ENCODE results near the gene MOCS1. TPM values are rescaled to one million over a fixed set of nuclear protein-coding genes. Genes with fewer than 3 reads are reported as not detected.

Gene MOCS1
- total and polyA plus RNA-seq, 2 donors: 1.7 to 4.2 TPM

DNA sequence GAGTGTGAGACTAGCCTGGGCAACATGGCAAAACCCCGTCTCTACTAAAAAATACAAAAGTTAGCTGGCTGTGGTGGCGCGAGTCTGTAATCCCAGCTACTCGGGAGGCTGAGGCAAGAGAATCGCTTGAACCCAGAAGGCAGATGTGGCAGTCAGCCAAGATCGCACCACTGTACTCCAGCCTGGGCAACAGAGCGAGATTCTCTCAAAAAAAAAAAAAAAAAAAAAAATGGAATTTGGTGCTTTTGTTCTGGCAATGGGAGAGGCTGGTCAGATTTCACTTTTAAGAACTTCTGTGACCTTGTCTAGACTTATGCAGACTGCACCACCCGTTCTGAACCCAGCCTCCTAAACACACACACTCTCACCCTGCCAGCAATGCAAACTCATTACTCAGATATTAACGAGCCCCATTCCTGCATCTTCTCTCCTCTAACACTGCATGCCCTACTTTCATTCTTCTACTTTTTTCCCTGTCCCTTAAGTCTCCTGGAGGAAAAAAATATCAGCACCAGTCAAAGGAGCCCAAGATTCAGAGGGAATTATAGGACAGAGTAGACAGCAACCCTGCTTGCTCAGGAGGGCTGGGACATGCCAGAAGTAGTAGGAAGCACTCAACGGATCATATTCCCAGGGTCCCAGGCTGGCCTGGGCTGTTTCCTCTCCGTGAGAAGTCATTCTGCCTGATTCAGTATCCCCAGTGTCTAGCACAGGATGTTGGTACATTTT, 4.4 kb downstream of the MOCS1 start:
- Histone ChIP-seq H3K4me1 (ENCODE audit: control insufficient read depth in 2 of 2, insufficient read depth in 2 of 2, low read length in 2 of 2) (peaks cover 12% of the 10 kb centered on the region in 2 donors), H3K27me3 (ENCODE audit: control insufficient read depth in 2 of 2, insufficient read depth in 1 of 2, low read length in 1 of 2) (peaks cover 0 to 30% of the 10 kb centered on the region in 2 donors), H3K27ac (ENCODE audit: low read depth in 1 of 2, low read length in 1 of 2) (no peak overlapping the region), H3K4me3 (ENCODE audit: low read length in 2 of 2) (no peak overlapping the region), H3K36me3 (ENCODE audit: control insufficient read depth in 2 of 2, insufficient read depth in 2 of 2, low read length in 1 of 2) (no peaks in the 10 kb centered on the region), H3K9me3 (ENCODE audit: control insufficient read depth in 2 of 2, insufficient read depth in 1 of 2, low read length in 1 of 2) (peaks cover 0 to 1% of the 10 kb centered on the region in 2 donors)
- WGBS: 94% methylated on average over 11 of the region's 11 CpGs
- DNase-seq (ENCODE audit: low read depth in 6 of 9, low spot score in 9 of 9): no peak

- no peak overlapping the region for H3K4me3 ChIP-seq (ENCODE audit: low read length in 2 of 2)
- H3K9me3 ChIP-seq (ENCODE audit: control insufficient read depth in 2 of 2, insufficient read depth in 1 of 2, low read length in 1 of 2): peaks cover 0 to under 1% of the 10 kb centered on the region in 2 donors
- DNase-seq (ENCODE audit: low read depth in 6 of 9, low spot score in 9 of 9): no peak
- H3K4me1 ChIP-seq (ENCODE audit: control insufficient read depth in 2 of 2, insufficient read depth in 2 of 2, low read length in 2 of 2): peaks cover 11 to 13% of the 10 kb centered on the region in 2 donors
- H3K27ac ChIP-seq (ENCODE audit: low read depth in 1 of 2, low read length in 1 of 2): no peak overlapping the region
- WGBS: 52% methylated on average over 9 of the region's 9 CpGs
- H3K27me3 ChIP-seq (ENCODE audit: control insufficient read depth in 2 of 2, insufficient read depth in 1 of 2, low read length in 1 of 2): peaks cover 0 to 24% of the 10 kb centered on the region in 2 donors
- H3K36me3 ChIP-seq (ENCODE audit: control insufficient read depth in 2 of 2, insufficient read depth in 2 of 2, low read length in 1 of 2): no peaks in the 10 kb centered on the region
Measured at GRCh38 chr6:39929039-39929732, 5.1 kb downstream of the MOCS1 start.

GRCh38 chr6:39927159-39927558, 7.1 kb downstream of the MOCS1 start:
- H3K27me3 ChIP-seq (ENCODE audit: control insufficient read depth in 2 of 2, insufficient read depth in 1 of 2, low read length in 1 of 2): peaks cover 0 to 6% of the 10 kb centered on the region in 2 donors
- H3K9me3 ChIP-seq (ENCODE audit: control insufficient read depth in 2 of 2, insufficient read depth in 1 of 2, low read length in 1 of 2): peaks cover 0 to 4% of the 10 kb centered on the region in 2 donors
- H3K4me1 ChIP-seq (ENCODE audit: control insufficient read depth in 2 of 2, insufficient read depth in 2 of 2, low read length in 2 of 2): peaks cover 30% of the 10 kb centered on the region in 2 donors
- DNase-seq (ENCODE audit: low read depth in 6 of 9, low spot score in 9 of 9): no peak
- 96% methylated on average over 11 of the region's 11 CpGs for WGBS
- H3K4me3 ChIP-seq (ENCODE audit: low read length in 2 of 2): no peak overlapping the region
- H3K36me3 ChIP-seq (ENCODE audit: control insufficient read depth in 2 of 2, insufficient read depth in 2 of 2, low read length in 1 of 2): no peaks in the 10 kb centered on the region
- H3K27ac ChIP-seq (ENCODE audit: low read depth in 1 of 2, low read length in 1 of 2): no peak overlapping the region

GRCh38 chr6:39926668-39927067, 7.6 kb downstream of the MOCS1 start:
- no peaks in the 10 kb centered on the region for H3K36me3 ChIP-seq (ENCODE audit: control insufficient read depth in 2 of 2, insufficient read depth in 2 of 2, low read length in 1 of 2)
- no peak overlapping the region for H3K27ac ChIP-seq (ENCODE audit: low read depth in 1 of 2, low read length in 1 of 2)
- peaks cover 34 to 35% of the 10 kb centered on the region in 2 donors for H3K4me1 ChIP-seq (ENCODE audit: control insufficient read depth in 2 of 2, insufficient read depth in 2 of 2, low read length in 2 of 2)
- DNase-seq (ENCODE audit: low read depth in 6 of 9, low spot score in 9 of 9): no peak
- 87% methylated on average over 3 of the region's 3 CpGs for WGBS
- peaks cover 0 to 1% of the 10 kb centered on the region in 2 donors for H3K27me3 ChIP-seq (ENCODE audit: control insufficient read depth in 2 of 2, insufficient read depth in 1 of 2, low read length in 1 of 2)
- no peak overlapping the region for H3K4me3 ChIP-seq (ENCODE audit: low read length in 2 of 2)
- H3K9me3 ChIP-seq (ENCODE audit: control insufficient read depth in 2 of 2, insufficient read depth in 1 of 2, low read length in 1 of 2): peaks cover 0 to 4% of the 10 kb centered on the region in 2 donors

DNA sequence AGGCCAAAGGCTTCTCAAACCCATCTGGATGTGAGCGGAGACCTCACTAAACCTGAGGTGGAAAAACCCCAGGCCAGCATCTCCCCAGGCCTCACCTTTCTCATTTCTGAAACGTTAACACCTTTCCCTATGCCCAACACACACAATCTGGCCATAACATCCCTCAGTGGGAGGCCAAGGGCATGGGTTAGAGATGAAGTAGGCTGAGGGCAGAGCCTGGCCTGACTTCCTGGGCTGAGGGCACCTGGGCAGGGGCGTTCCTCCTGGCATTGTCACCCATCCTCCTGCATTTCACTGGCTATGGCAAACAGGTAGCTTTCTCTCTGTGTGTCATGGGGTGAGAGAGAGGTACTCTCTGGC, 8.4 kb downstream of the MOCS1 start:
- no peaks in the 10 kb centered on the region for H3K27me3 ChIP-seq (ENCODE audit: control insufficient read depth in 2 of 2, insufficient read depth in 1 of 2, low read length in 1 of 2)
- H3K9me3 ChIP-seq (ENCODE audit: control insufficient read depth in 2 of 2, insufficient read depth in 1 of 2, low read length in 1 of 2): peaks cover 0 to 4% of the 10 kb centered on the region in 2 donors
- no peak for DNase-seq (ENCODE audit: low read depth in 6 of 9, low spot score in 9 of 9)
- H3K27ac ChIP-seq (ENCODE audit: low read depth in 1 of 2, low read length in 1 of 2): no peak overlapping the region
- H3K4me1 ChIP-seq (ENCODE audit: control insufficient read depth in 2 of 2, insufficient read depth in 2 of 2, low read length in 2 of 2): peaks cover 30 to 33% of the 10 kb centered on the region in 2 donors
- 97% methylated on average over 3 of the region's 3 CpGs for WGBS
- no peak overlapping the region for H3K4me3 ChIP-seq (ENCODE audit: low read length in 2 of 2)
- H3K36me3 ChIP-seq (ENCODE audit: control insufficient read depth in 2 of 2, insufficient read depth in 2 of 2, low read length in 1 of 2): no peaks in the 10 kb centered on the region

DNA sequence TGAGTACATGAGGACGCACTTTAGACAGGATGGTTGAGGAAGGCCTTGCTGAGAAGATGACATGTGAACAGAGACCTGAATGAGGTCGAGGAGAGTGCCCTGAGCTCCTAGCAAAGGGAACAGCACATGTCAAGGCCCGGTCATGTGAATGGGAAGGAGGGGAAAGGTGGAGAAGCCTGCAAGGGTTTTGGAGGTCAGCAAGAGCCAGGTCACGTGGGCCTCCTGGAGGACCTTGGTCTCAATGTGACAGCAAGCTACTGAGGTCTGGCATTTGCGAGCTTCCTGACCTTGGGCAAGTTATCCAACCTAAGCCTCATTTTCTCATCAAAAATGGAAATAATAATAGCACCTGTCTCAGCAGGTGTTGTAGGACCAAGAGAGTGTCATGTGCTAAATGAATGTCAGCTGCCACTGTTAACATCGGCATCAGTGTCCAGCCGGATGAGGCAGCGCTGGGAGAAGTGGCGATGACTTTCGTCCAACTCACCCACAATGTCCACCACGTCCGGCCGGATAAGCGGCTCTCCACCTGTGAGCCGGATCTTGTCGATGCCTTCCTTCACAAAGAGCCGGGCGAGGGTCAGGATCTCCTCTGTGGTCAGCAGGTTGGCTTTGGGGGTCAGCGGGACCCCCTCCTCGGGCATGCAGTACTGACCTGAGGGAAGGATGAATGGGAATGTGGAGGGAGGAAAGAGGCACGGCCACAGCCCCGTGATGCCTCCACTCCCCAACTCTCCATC, 8.9 kb downstream of the MOCS1 start:
- Histone ChIP-seq H3K36me3 (ENCODE audit: control insufficient read depth in 2 of 2, insufficient read depth in 2 of 2, low read length in 1 of 2) (no peaks in the 10 kb centered on the region), H3K4me1 (ENCODE audit: control insufficient read depth in 2 of 2, insufficient read depth in 2 of 2, low read length in 2 of 2) (peaks cover 30 to 32% of the 10 kb centered on the region in 2 donors), H3K27ac (ENCODE audit: low read depth in 1 of 2, low read length in 1 of 2) (no peak overlapping the region), H3K27me3 (ENCODE audit: control insufficient read depth in 2 of 2, insufficient read depth in 1 of 2, low read length in 1 of 2) (no peaks in the 10 kb centered on the region), H3K4me3 (ENCODE audit: low read length in 2 of 2) (no peak overlapping the region), H3K9me3 (ENCODE audit: control insufficient read depth in 2 of 2, insufficient read depth in 1 of 2, low read length in 1 of 2) (peaks cover 0 to 4% of the 10 kb centered on the region in 2 donors)
- WGBS: 98% methylated on average over 22 of the region's 22 CpGs
- no peak for DNase-seq (ENCODE audit: low read depth in 6 of 9, low spot score in 9 of 9)

DNA sequence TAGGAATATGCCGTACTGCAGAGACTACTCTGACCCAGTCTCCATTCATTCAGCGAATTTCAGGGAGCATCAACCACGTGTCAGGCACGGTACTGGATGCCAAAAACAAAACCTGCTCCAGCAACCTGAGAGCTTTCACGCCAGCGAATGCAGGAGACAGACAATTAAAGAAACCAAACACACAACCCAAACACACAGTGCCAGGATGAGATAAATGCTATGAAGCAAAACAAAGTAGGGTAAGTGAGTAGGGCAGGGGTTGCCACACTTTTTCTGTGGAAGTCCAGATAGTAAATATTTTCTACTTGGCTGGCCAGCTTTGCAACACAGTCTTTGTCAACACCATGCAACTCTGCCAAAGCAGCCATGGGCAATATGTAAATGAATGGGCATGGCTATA, 10.0 kb downstream of the MOCS1 start:
- peaks cover 29 to 30% of the 10 kb centered on the region in 2 donors for H3K4me1 ChIP-seq (ENCODE audit: control insufficient read depth in 2 of 2, insufficient read depth in 2 of 2, low read length in 2 of 2)
- peaks cover 0 to 4% of the 10 kb centered on the region in 2 donors for H3K9me3 ChIP-seq (ENCODE audit: control insufficient read depth in 2 of 2, insufficient read depth in 1 of 2, low read length in 1 of 2)
- H3K27me3 ChIP-seq (ENCODE audit: control insufficient read depth in 2 of 2, insufficient read depth in 1 of 2, low read length in 1 of 2): no peaks in the 10 kb centered on the region
- no peak overlapping the region for H3K27ac ChIP-seq (ENCODE audit: low read depth in 1 of 2, low read length in 1 of 2)
- WGBS: 92% methylated on average over 6 of the region's 6 CpGs
- DNase-seq (ENCODE audit: low read depth in 6 of 9, low spot score in 9 of 9): no peak
- H3K36me3 ChIP-seq (ENCODE audit: control insufficient read depth in 2 of 2, insufficient read depth in 2 of 2, low read length in 1 of 2): no peaks in the 10 kb centered on the region
- no peak overlapping the region for H3K4me3 ChIP-seq (ENCODE audit: low read length in 2 of 2)

GRCh38 chr6:39923861-39924260, 10.4 kb downstream of the MOCS1 start:
- H3K4me3 ChIP-seq (ENCODE audit: low read length in 2 of 2): no peak overlapping the region
- H3K9me3 ChIP-seq (ENCODE audit: control insufficient read depth in 2 of 2, insufficient read depth in 1 of 2, low read length in 1 of 2): peaks cover 0 to 4% of the 10 kb centered on the region in 2 donors
- DNase-seq (ENCODE audit: low read depth in 6 of 9, low spot score in 9 of 9): peak in 1 of 9 donors; percentile 20
- H3K27me3 ChIP-seq (ENCODE audit: control insufficient read depth in 2 of 2, insufficient read depth in 1 of 2, low read length in 1 of 2): no peaks in the 10 kb centered on the region
- H3K4me1 ChIP-seq (ENCODE audit: control insufficient read depth in 2 of 2, insufficient read depth in 2 of 2, low read length in 2 of 2): peaks cover 26 to 28% of the 10 kb centered on the region in 2 donors
- H3K27ac ChIP-seq (ENCODE audit: low read depth in 1 of 2, low read length in 1 of 2): peak overlapping the region; percentile 3 to 77
- no peaks in the 10 kb centered on the region for H3K36me3 ChIP-seq (ENCODE audit: control insufficient read depth in 2 of 2, insufficient read depth in 2 of 2, low read length in 1 of 2)
- WGBS: 59% methylated on average over 6 of the region's 6 CpGs

GRCh38 chr6:39923394-39923793, 10.9 kb downstream of the MOCS1 start:
- 60% methylated on average over 5 of the region's 5 CpGs for WGBS
- Histone ChIP-seq H3K9me3 (ENCODE audit: control insufficient read depth in 2 of 2, insufficient read depth in 1 of 2, low read length in 1 of 2) (peaks cover 0 to 4% of the 10 kb centered on the region in 2 donors), H3K4me3 (ENCODE audit: low read length in 2 of 2) (no peak overlapping the region), H3K4me1 (ENCODE audit: control insufficient read depth in 2 of 2, insufficient read depth in 2 of 2, low read length in 2 of 2) (peaks cover 26 to 28% of the 10 kb centered on the region in 2 donors), H3K36me3 (ENCODE audit: control insufficient read depth in 2 of 2, insufficient read depth in 2 of 2, low read length in 1 of 2) (no peaks in the 10 kb centered on the region), H3K27ac (ENCODE audit: low read depth in 1 of 2, low read length in 1 of 2) (peak overlapping the region; percentile 77 to 82), H3K27me3 (ENCODE audit: control insufficient read depth in 2 of 2, insufficient read depth in 1 of 2, low read length in 1 of 2) (no peaks in the 10 kb centered on the region)
- DNase-seq (ENCODE audit: low read depth in 6 of 9, low spot score in 9 of 9): peak in 3 of 9 donors; percentile 17 to 56 (median 32)

Measured in thymus (tissue), 11 donors.